Adrenal gland (tissue), 12 donors: ENCODE data around the gene COL3A1. TPM values are rescaled to one million over a fixed set of nuclear protein-coding genes. Genes with fewer than 3 reads are reported as not detected.
A peak's percentile ranks its signal among the peaks of the same experiment; 100 is the strongest.

ENCODE experiments used
- DNase-seq, 7 donors: peaks; one replicate each; pipeline ENCODE4 v3.0.0-alpha.2; 2019 to 2020
- H3K27ac ChIP-seq, 5 donors: fragments of 200-600 bp; sonication (generic) in 4 of 5; 1 replicate in 3 of 5; 2 replicates in 2 of 5; pipeline versions ENCODE4 v1.5.1 to v1.8.0; 2016 to 2020; ENCODE audit warnings: mild to moderate bottlenecking in 1 of 5
- H3K27me3 ChIP-seq: fragments of 200-600 bp; 2 replicates; pipeline ENCODE4 v1.8.0; 2021
- H3K36me3 ChIP-seq, 2 donors: fragments of 200-600 bp; replicated peaks in 1 of 2; 1 replicate in 1 of 2; 2 replicates in 1 of 2; pipeline versions ENCODE4 v1.5.1 to v1.8.0; 2018 to 2022
- H3K4me1 ChIP-seq, 2 donors: fragments of 200-600 bp; replicated peaks in 1 of 2; 1 replicate in 1 of 2; 2 replicates in 1 of 2; pipeline versions ENCODE4 v1.5.1 to v1.8.0; 2018 to 2021
- H3K4me3 ChIP-seq, 4 donors: fragments of 200-600 bp; sonication (generic) in 3 of 4; one replicate each; pipeline ENCODE4 v1.5.1; 2016 to 2018
- H3K9me3 ChIP-seq, 3 donors: fragments of 200-600 bp; sonication (generic) in 1 of 3; replicated peaks in 1 of 3; 1 replicate in 2 of 3; 2 replicates in 1 of 3; pipeline versions ENCODE4 v1.5.1 to v1.8.0; 2016 to 2021
- CTCF ChIP-seq, 6 experiments: fragments of 450-650 bp in 4 of 6; fragments of 200-600 bp in 2 of 6; sonication (generic) in 1 of 6; IDR thresholded peaks; 1 replicate in 5 of 6; 2 replicates in 1 of 6; pipeline versions ENCODE4 v1.5.1 to v1.8.0; 2016 to 2021; ENCODE audit warnings: antibody characterized with exemption in 6 of 6, mild to moderate bottlenecking in 2 of 6, moderate library complexity in 1 of 6
- POLR2A ChIP-seq, 2 donors: fragments of 450-650 bp; IDR thresholded peaks; one replicate each; pipeline ENCODE4 v1.6.1; 2017; ENCODE audit warnings: antibody characterized with exemption in 2 of 2, mild to moderate bottlenecking in 2 of 2, moderate library complexity in 1 of 2
- WGBS, 4 donors: extraction: QIAGEN DNeasy Blood & Tissue Kit in 2 of 4; methylation state at CpG; one replicate each; pipeline versions ENCODE4 v1.1.5 to v1.1.7; 2013 to 2017; 5-methylcytosine and 5-hydroxymethylcytosine counted together
- intact Hi-C, 2 donors: fragments of 100-400 bp; cut with DNase I; formaldehyde crosslinking; loops; one replicate each; pipeline versions ENCODE4 v1.14.1 to v1.15.0; 2022 to 2023
- polyA plus RNA-seq, 3 donors: library from polyadenylated mRNA; stranded (reverse); fragments of 200-250 nt in 2 of 3; fragments of 350-450 nt in 1 of 3; fragmentation: Illumina TruSeq in 1 of 3; extraction: RNeasy Lipid Tissue Mini Kit (QIAGEN cat#74804) in 1 of 3; gene quantifications; one replicate each; pipeline ENCODE4 v1.2.3, GENCODE V29; 2013 to 2014
- total RNA-seq, 9 donors: library from RNA; depleted of rRNA in 4 of 9; stranded (reverse); fragments of >200 nt in 4 of 9; fragments of 120-200 nt in 1 of 9; fragmentation: NEBNext Ultra II Directional in 1 of 9; extraction: Animal tissue kit (Norgen Biotek cat#: 25700) in 1 of 9; gene quantifications; one replicate each; pipeline versions ENCODE4 v1.1.0 to v1.2.4, GENCODE V29; 2013 to 2023
- donor health status: healthy with polysubstance abuse.
- donor health status: Bipolar disorder and iron deficiency.
- donor health status: DM: yes; HTN: yes; CAD: no.
- donor health status: DM: no; HTN: no; CAD: no.
- donor health status: DM: no; HTN: no; CAD: no.
- donor health status: DM: yes; HTN: yes; CAD: no.

Gene COL3A1
- total and polyA plus RNA-seq, 12 donors, result 48.4 to 465 (median 173) TPM

- H3K4me3 ChIP-seq, result no peak overlapping the region
- no peaks in the 10 kb centered on the region for H3K27me3 ChIP-seq
- no peaks in the 10 kb centered on the region for H3K9me3 ChIP-seq
- DNase-seq, result no peak
- intact Hi-C loops, result no loop called here
- peak overlapping the region in 1 of 5 donors; percentile 25 for H3K27ac ChIP-seq
- 70 to 82% (median 74%) methylated on average over 1 of the region's 1 CpG for WGBS, 4 donors
- no peaks in the 10 kb centered on the region for H3K4me1 ChIP-seq
- TF ChIP-seq POLR2A (IDR thresholded peaks at IDR 0.05), result no peak
- TF ChIP-seq CTCF (IDR thresholded peaks at IDR 0.05), result no peak
- H3K36me3 ChIP-seq, result no peaks in the 10 kb centered on the region
Measured at GRCh38 chr2:188971432-188971861, 2.7 kb upstream of the COL3A1 start.

GRCh38 chr2:188973641-188974040 is 532 bp upstream of the COL3A1 start:
- Histone ChIP-seq H3K36me3 (no peaks in the 10 kb centered on the region), H3K27ac (peak overlapping the region in 1 of 5 donors; percentile 32), H3K27me3 (no peaks in the 10 kb centered on the region), H3K9me3 (peaks cover 0 to 3% (median 0%) of the 10 kb centered on the region in 3 donors), H3K4me3 (peak overlapping the region in 1 of 4 donors; percentile 50), H3K4me1 (no peaks in the 10 kb centered on the region)
- TF ChIP-seq POLR2A (IDR thresholded peaks at IDR 0.05) (no peak), CTCF (IDR thresholded peaks at IDR 0.05) (no peak)
- 57 to 69% (median 61%) methylated on average over 3 of the region's 3 CpGs for WGBS, 4 donors
- intact Hi-C loops, result no loop called here
- no peak for DNase-seq

- WGBS, 4 donors, result 44 to 68% (median 61%) methylated on average over 1 of the region's 1 CpG
- intact Hi-C loops, result no loop called here
- Histone ChIP-seq H3K4me1 (no peaks in the 10 kb centered on the region), H3K9me3 (peaks cover 0 to 3% (median 0%) of the 10 kb centered on the region in 3 donors), H3K36me3 (no peaks in the 10 kb centered on the region), H3K27me3 (no peaks in the 10 kb centered on the region), H3K27ac (peak overlapping the region in 2 of 5 donors; percentile 4 to 59), H3K4me3 (peak overlapping the region in 1 of 4 donors; percentile 50)
- peak in 3 of 7 donors; percentile 12 to 51 (median 26) for DNase-seq
- TF ChIP-seq POLR2A (IDR thresholded peaks at IDR 0.05), result peak in 1 of 2 donors; percentile 15
- TF ChIP-seq CTCF (IDR thresholded peaks at IDR 0.05), result no peak
Measured at GRCh38 chr2:188975497-188976102, 1.4 kb downstream of the COL3A1 start.

- no peaks in the 10 kb centered on the region for H3K36me3 ChIP-seq
- WGBS, 4 donors, result 59 to 68% (median 64%) methylated on average over 8 of the region's 8 CpGs
- peaks cover 0 to 3% (median 0%) of the 10 kb centered on the region in 3 donors for H3K9me3 ChIP-seq
- intact Hi-C loops, result no loop called here
- DNase-seq, result no peak
- no peaks in the 10 kb centered on the region for H3K4me1 ChIP-seq
- peak in 2 of 6 experiments; percentile 26 to 27 for TF ChIP-seq CTCF (IDR thresholded peaks at IDR 0.05)
- no peak for TF ChIP-seq POLR2A (IDR thresholded peaks at IDR 0.05)
- peak overlapping the region in 1 of 4 donors; percentile 50 for H3K4me3 ChIP-seq
- H3K27me3 ChIP-seq, result no peaks in the 10 kb centered on the region
- peak overlapping the region in 3 of 5 donors; percentile 4 to 60 (median 59) for H3K27ac ChIP-seq
Measured at GRCh38 chr2:188976545-188977268, 2.5 kb downstream of the COL3A1 start.
